ENCODE results near the gene DUS3L. TPM values are rescaled to one million over a fixed set of nuclear protein-coding genes. Genes with fewer than 3 reads are reported as not detected.
"Not testable (repeated sequence)": the region's sequence is repeated elsewhere in the genome, so short reads cannot be mapped to it uniquely, and the experiment has no call there.

The DUS3L gene
- total RNA-seq, 1 experiment from 2014 or later: 67.0 TPM

GRCh38 chr19:5749505-5749904 lies 41.5 kb downstream of the DUS3L start:
- no peak for TF ChIP-seq CTCF (conservative IDR thresholded peaks at IDR 0.05)
- no peak for DNase-seq

GRCh38 chr19:5748920-5749319 lies 42.0 kb downstream of the DUS3L start:
- not testable (repeated sequence) for H3K79me2 ChIP-seq (ENCODE audit: insufficient read depth, low read length); H4K5ac ChIP-seq (ENCODE audit: insufficient read length, low read depth, low read length); H3K4ac ChIP-seq (ENCODE audit: low read depth, low read length); H2BK15ac ChIP-seq (ENCODE audit: low read depth, low read length); DNase-seq; H3K9me3 Mint-ChIP-seq; H3K9me3 ChIP-seq (ENCODE audit: control insufficient read depth, low read depth, low read length); H3K9ac ChIP-seq (ENCODE audit: extremely low read depth, insufficient read length, low read length); H3K36me3 Mint-ChIP-seq (ENCODE audit: insufficient read depth in 1 of 3, low read depth in 3 of 3); H2BK5ac ChIP-seq (ENCODE audit: insufficient read length, low read length); H3K27me3 ChIP-seq (ENCODE audit: insufficient read depth, low read length); H3T11ph ChIP-seq (ENCODE audit: low read length); H4K8ac ChIP-seq (replicated peaks; ENCODE audit: insufficient read length, low read depth, low read length); H3K4me1 Mint-ChIP-seq; H2AK5ac ChIP-seq (ENCODE audit: insufficient read length, low read length); H3K23ac ChIP-seq (ENCODE audit: insufficient read length, low read depth, low read length); H3K27ac ChIP-seq (ENCODE audit: insufficient read length, low read depth, low read length); H3K18ac ChIP-seq (ENCODE audit: insufficient read length, low read depth, low read length); H3K4me2 ChIP-seq (ENCODE audit: insufficient read depth, insufficient read length, low read length); H3K4me3 Mint-ChIP-seq; H2BK12ac ChIP-seq (ENCODE audit: insufficient read length, low read depth, low read length); H3K56ac ChIP-seq (ENCODE audit: insufficient read length, low read depth, low read length); H3K79me1 ChIP-seq (ENCODE audit: insufficient read depth, low read depth, low read length, poor library complexity, severe bottlenecking); H2AFZ ChIP-seq (ENCODE audit: low read length); H2BK20ac ChIP-seq (ENCODE audit: low read depth, low read length, poor library complexity, severe bottlenecking); H3K4me1 ChIP-seq (ENCODE audit: insufficient read depth, low read length); H4K20me1 ChIP-seq (ENCODE audit: control insufficient read depth, insufficient read depth, insufficient read length); H2BK120ac ChIP-seq (ENCODE audit: low read depth, low read length, poor library complexity, severe bottlenecking); H4K91ac ChIP-seq (ENCODE audit: insufficient read length, low read depth, low read length); H3K14ac ChIP-seq (ENCODE audit: insufficient read depth, low read length); H3K23me2 ChIP-seq (ENCODE audit: insufficient read length, low read depth, low read length, poor library complexity, severe bottlenecking); H3K27ac Mint-ChIP-seq
- H3K27me3 Mint-ChIP-seq (ENCODE audit: low read depth): peaks cover 23% of the 10 kb centered on the region
- WGBS (ENCODE audit: extremely low coverage, insufficient read length, low lambda C conversion rate): no CpG with 5 or more reads among the region's 6 CpGs

More at GRCh38 chr19:5749505-5749904, 41.5 kb downstream of the DUS3L start:
- H3K56ac ChIP-seq (ENCODE audit: insufficient read length, low read depth, low read length): no peak overlapping the region
- no peaks in the 10 kb centered on the region for H3K23me2 ChIP-seq (ENCODE audit: insufficient read length, low read depth, low read length, poor library complexity, severe bottlenecking)
- no peak overlapping the region for H2BK120ac ChIP-seq (ENCODE audit: low read depth, low read length, poor library complexity, severe bottlenecking)
- no peak overlapping the region for H2AFZ ChIP-seq (ENCODE audit: low read length)
- Mint-ChIP-seq H3K27ac (no peak overlapping the region), H3K27me3 (ENCODE audit: low read depth) (peaks cover 21% of the 10 kb centered on the region), H3K4me1 (peaks cover 0 to 2% of the 10 kb centered on the region in 2 experiments; a peak in 1 of 4 replicates), H3K9me3 (no peaks in the 10 kb centered on the region), H3K4me3 (no peak overlapping the region), H3K36me3 (ENCODE audit: insufficient read depth in 1 of 3, low read depth in 3 of 3) (no peaks in the 10 kb centered on the region)
- no peak overlapping the region for H3K23ac ChIP-seq (ENCODE audit: insufficient read length, low read depth, low read length)
- no peak overlapping the region for H2BK15ac ChIP-seq (ENCODE audit: low read depth, low read length)
- no CpG with 5 or more reads among the region's 5 CpGs for WGBS (ENCODE audit: extremely low coverage, insufficient read length, low lambda C conversion rate)
- no peaks in the 10 kb centered on the region for H3K4me1 ChIP-seq (ENCODE audit: insufficient read depth, low read length)
- no peaks in the 10 kb centered on the region for H3K79me2 ChIP-seq (ENCODE audit: insufficient read depth, low read length)
- no peak overlapping the region for H3T11ph ChIP-seq (ENCODE audit: low read length)
- H2BK12ac ChIP-seq (ENCODE audit: insufficient read length, low read depth, low read length): no peak overlapping the region
- H3K4me2 ChIP-seq (ENCODE audit: insufficient read depth, insufficient read length, low read length): no peak overlapping the region
- no peak overlapping the region for H3K4ac ChIP-seq (ENCODE audit: low read depth, low read length)
- H2BK5ac ChIP-seq (ENCODE audit: insufficient read length, low read length): no peak overlapping the region
- H3K79me1 ChIP-seq (ENCODE audit: insufficient read depth, low read depth, low read length, poor library complexity, severe bottlenecking): no peaks in the 10 kb centered on the region
- H3K14ac ChIP-seq (ENCODE audit: insufficient read depth, low read length): no peak overlapping the region
- no peak overlapping the region for H4K5ac ChIP-seq (ENCODE audit: insufficient read length, low read depth, low read length)
- H3K9me3 ChIP-seq (ENCODE audit: control insufficient read depth, low read depth, low read length): no peaks in the 10 kb centered on the region
- no peak overlapping the region for H4K8ac ChIP-seq (replicated peaks; ENCODE audit: insufficient read length, low read depth, low read length)
- no peak overlapping the region for H3K18ac ChIP-seq (ENCODE audit: insufficient read length, low read depth, low read length)
- no peak overlapping the region for H2AK5ac ChIP-seq (ENCODE audit: insufficient read length, low read length)
- no peaks in the 10 kb centered on the region for H4K20me1 ChIP-seq (ENCODE audit: control insufficient read depth, insufficient read depth, insufficient read length)
- no peaks in the 10 kb centered on the region for H3K27me3 ChIP-seq (ENCODE audit: insufficient read depth, low read length)
- no peak overlapping the region for H2BK20ac ChIP-seq (ENCODE audit: low read depth, low read length, poor library complexity, severe bottlenecking)
- no peak overlapping the region for H3K27ac ChIP-seq (ENCODE audit: insufficient read length, low read depth, low read length)
- no peak overlapping the region for H3K9ac ChIP-seq (ENCODE audit: extremely low read depth, insufficient read length, low read length)
- no peak overlapping the region for H4K91ac ChIP-seq (ENCODE audit: insufficient read length, low read depth, low read length)
